ENCODE measurements around the gene FAM98B.

FAM98B gene

DNA sequence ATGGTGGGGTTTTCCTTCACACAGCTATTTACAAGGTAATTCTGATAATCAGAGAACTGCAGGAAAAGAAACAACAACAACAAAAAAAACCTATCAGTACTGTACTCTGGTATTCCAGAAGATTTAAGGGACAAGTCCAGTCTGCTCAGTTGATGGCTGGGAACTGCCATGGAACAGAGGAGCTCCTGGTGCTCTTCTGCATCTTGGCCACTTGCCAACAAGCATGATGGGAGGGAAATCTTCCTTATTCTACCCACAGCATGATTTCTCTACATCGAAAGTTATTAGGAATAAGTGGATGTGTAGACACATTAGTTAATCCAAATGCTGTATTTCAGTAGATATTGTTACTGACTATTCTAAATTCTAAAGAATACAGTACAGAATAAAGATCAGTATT, 59.0 kb downstream of the FAM98B start:
- DNase-seq, result no peak

DNA sequence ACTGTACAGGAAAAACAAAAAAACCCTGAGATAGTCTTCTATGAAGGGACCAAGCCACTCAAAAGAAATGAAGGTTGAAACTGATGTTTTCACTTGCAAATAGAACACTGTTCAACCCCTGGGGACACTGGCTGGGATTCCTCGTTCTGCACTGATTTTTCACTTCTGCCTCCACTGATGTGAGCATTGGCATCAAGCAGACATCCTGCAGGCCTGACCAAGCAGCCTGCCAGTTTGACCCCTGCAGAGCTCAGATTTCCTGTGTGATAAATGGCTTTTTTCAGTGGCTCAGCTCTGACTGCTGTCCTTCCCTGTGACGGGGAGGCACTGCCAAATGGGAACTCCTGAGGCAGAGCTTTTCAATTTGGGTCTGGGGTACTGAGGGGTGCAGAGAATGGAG, 60.7 kb downstream of the FAM98B start:
- DNase-seq, result no peak

DNA sequence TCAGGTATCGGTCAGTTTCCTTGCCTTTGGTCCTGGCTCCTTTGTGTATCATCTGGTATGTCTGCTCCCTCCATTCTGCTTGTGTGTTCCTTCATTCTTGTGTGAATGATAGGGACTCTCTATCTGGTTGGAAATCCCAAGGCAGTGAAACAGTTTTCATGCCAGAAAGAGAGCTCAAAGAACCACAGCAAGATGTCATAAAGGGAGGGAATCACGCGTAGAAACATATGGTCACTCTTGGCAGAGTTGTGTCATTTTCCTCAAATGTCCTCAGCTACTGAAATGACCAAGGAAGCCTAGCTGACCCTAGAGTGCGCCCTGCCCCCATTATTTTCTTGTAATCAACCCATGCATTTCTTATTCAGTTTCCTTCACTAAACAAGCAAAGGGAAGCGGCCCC, 62.7 kb downstream of the FAM98B start:
- no peak for DNase-seq

DNA sequence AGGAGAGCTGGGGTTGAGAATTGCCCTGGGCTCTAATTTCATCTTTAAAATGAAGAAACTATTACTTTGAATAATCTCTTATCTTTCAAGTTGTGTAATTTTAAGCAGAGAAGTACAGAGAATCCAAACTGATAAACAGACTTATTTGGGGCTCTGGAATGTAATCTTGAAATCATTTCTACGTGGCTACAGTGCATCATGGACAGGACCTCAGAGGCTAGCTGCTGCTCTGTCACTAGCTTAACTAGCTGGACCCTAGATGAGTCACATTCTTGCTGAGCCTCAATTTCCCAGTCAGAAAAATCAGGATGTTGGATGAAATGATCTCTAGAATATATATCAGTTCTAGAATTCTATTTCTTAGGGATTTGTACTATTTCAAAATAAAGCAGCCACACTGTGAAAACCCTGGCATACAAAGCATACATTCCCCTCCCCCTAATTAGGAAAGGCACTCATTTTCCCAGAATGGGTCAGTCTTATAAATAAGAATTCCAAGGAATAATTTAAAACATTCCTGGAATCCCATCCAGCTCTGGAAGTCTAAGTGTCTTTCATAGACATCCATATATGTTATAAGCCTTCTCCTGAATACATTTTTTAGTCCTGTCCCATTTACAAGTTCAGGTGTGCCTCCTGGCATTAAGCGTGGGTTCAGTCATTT, 63.5 kb downstream of the FAM98B start:
- DNase-seq, result no peak

DNA sequence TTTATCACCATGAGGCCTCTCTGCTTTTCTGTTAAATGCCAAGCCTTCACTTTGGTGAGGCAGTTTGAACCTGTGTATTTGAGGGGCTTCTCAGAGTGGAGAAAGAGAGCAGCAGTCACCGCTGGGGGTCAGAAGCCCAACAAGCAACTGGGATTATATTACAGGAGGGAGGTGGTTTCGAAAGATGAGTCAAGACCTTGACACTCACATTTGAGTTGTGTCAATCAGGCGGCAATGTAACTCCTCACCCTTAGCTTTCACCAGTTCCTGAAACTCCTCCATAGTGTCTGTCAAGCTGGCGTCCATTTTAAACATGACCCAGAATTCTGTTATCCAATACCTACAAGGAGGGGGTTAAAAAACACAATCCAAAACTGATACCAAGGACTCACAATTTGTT, 64.2 kb downstream of the FAM98B start:
- no peak for DNase-seq

DNA sequence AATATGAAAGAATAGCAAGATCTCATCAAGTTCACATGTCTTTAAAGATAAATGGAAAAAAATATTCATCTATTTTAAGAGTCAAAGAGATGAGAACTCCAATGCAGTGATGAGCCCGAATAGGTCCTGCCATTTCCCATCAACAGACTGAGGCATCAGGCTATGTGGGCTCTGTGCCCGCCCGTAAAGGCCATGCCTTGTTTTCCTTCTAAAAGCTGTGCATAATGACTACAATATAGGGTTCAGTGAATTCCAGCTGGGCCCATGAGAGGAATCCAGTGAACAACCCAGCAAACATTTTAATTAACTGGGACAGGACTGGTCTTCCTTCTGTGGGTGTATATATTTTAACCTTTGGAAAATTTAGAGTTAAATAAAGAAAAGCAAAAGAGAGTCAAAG, 66.1 kb downstream of the FAM98B start:
- no peak for DNase-seq

DNA sequence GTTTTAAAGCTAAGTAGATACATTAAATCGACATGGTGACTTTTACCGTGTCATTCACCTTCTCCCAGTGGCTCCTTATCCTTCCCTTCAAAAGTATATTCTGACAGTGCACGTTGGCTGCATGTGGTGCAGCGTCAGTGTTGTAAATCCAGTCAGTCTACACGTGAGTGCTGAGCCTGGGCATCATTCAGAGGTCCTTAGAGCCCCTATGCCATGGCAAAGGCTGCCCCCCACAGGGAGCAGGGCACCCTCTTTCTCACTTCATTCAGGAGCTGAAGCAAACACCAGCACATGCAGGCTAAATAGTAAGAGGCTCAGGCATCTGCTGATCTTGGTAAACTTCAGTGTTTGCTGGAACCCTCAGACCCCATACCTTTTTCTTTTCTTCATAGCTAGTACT, 67.4 kb downstream of the FAM98B start:
- no peak for DNase-seq

DNA sequence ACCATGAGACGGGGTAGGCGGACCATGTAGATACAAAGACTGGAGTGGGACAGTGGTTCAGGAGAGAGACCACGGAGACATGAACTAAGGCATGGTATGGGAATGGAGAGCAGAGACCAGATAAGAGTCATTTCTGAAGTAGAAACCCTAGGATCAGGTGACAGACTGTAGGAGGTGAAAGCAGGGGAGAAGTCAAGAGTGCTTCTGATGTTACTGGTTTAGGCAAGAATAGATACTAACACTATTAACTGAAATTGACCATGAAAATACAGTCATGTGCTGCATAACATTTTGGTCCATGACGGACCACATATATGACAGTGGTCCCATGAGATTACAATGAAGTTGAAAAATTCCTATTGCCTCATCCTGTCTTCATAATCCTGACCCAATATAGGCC, 69.0 kb downstream of the FAM98B start:
- no peak for DNase-seq

DNA sequence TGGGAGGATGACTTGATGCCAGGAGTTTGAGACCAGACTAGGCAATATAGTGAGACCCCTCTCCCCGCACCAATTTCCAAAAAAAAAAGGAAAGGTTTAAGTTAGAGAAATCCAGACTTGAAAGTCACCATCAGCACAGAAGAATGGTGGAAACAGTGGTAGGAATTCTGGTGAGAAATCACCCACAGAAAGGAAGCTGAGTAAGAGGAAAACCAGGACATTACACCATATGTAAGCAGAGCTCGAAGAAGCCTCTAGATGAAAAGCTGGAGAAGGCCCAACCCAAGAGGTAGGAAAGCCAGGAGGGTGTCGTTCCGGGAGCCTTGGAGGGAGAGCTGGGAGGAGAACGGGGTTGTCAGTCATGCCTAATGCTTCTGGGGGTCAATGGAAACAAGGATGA, 70.2 kb downstream of the FAM98B start:
- DNase-seq, result no peak

DNA sequence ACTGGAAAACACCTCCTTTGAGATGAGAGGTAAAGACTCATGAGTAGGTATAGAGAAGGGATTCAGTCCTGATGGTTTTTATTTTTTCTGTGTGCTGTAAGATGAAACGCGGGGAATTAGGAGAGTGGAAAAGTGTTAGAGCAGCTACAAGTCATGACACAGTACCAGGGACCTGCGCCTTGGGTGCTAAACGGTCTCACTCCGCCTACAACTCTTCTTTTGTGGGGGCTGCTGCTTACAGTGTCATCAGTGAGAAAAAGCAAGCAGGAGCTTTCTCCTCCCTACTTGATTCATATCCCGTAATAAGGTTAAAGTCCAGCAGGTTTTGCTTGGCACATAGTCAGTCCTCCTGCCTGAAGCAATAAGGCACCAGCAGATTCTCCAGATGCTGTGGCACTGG, 71.6 kb downstream of the FAM98B start:
- DNase-seq, result no peak

DNA sequence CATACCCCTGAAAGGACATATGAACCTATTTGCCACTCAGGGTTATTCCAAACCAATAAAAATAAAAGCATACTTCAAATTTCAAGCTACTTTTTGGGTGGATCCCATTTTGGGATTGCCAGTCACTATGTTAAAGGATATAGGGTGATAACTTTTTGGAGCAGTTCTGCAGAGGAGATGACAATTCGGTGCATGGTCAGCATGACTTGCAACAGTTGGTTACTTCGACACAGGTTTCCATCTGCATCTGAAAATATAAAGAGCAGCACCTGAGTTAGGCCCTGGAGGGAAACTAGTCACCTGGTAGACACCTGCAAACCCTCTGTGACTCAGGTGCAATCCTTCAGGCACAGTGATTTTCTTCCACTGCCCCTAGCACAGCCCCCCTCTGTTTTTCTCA, 72.2 kb downstream of the FAM98B start:
- DNase-seq, result no peak

DNA sequence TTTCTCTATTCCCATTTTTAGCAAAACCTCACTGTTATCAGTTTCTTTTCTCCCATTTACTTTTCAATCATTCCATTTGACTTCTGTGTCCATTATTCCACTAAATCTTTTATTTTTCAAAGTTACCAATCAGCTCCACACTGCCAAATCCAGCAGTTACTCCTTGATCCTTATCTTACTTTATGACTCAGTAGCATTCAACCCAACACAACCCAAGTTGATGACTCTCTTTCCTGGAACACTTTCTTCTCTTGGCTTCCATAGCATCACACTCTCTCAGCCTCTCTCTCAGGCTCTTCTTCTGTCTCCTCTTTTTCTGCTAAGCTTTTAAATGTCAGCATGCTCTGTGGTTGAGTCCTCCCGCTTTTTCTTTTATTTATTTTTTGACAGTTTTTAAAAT, 74.4 kb downstream of the FAM98B start:
- no peak for DNase-seq

DNA sequence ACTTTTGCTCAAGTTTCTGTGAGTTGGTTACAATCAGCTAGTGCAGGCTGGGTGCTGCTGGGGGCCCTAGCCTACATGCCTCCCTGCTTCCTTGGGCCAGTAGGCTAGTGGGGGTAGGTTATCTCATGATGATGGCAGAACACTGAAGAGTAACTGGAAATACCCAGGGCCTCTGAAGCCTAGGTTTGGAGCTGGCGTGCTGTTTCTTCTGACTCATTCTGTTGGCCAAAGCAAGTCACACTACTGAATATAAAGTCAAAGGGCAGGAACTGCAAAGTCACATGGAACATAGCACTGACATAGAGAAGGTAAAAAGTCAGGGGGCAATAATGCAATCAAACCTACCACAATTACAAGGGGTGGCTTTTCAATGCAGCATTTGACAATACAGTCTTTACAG, 76.2 kb downstream of the FAM98B start:
- no peak for DNase-seq

DNA sequence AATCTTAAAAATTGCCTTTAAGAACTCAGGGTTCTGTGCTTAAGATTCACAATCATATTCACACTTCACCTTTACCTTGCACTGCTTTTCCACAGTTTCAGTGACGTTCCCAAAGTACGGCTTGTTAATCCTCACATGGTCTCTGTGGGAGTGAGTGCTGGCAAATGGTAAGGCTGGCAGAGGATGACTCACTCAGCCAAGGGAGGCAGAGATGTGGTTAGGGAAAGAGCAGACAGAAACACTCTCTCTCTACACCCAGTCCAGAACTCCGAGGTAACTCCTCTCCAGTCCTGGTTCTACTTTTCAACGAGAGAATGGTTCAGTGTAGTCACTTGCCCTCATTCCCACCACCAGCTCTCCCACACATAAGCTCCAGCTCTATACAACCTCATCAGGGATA, 77.6 kb downstream of the FAM98B start:
- DNase-seq, result no peak

DNA sequence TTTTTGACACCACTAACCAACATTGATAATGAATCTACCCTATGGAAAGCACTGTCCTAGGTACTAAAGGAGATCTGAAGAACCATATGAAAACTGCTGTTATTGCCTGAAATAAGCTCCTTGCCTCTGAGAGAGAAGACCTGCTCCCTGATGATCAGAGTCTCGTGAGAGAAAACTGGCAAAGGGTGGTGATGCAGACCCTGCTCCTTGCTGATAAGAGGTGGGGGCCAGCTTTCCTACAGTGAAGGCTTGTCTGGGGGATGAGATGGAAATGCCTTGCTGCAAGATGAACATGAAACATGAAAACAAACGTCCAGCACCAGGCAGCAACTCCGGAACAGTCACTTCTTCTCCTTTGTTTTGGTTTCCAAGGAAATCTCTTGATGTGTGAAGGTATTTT, 78.8 kb downstream of the FAM98B start:
- DNase-seq, result no peak

DNA sequence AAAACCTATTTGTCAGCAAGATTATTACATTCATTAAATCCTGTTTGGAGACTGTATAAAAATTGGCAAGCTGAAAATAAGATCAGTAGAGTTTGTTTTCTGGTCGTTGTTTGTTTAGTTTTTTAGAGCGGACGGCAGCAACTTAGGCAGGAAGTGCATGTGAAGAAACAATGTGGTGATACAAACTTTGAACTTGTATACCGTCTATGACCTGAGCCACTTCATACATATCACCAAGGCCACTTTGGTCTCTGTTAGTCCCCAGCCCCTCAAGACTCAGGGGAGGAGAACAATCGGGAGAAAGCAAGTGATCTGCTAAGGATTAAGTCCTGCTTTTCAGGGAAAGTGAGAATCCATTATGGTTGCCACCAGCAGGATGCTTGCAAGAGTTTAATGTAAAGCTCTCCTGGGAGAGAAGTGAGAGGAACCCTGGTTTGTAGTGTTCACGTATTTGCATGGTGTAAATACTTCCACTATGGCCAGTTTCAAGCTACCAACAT, 79.5 kb downstream of the FAM98B start:
- DNase-seq, result no peak

DNA sequence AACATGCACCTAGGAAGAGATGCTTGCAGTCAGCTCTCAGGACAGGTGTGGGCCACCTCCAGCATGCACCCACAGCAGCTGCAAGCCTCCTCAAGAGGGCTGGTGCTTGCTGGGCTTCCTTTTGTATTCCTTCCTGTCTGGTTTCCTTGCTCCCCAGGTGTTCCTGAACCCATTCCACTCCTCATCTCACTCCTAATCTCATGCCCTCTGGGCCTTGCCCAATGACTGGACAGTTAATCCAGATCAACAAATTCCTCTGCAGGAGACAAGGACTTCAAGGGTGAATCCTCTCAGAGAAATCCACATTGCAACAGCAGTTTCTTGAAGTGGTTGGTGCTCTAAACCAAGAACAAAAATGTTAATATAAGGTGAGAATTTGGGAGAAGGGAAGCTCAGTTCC, 80.0 kb downstream of the FAM98B start:
- no peak for DNase-seq

DNA sequence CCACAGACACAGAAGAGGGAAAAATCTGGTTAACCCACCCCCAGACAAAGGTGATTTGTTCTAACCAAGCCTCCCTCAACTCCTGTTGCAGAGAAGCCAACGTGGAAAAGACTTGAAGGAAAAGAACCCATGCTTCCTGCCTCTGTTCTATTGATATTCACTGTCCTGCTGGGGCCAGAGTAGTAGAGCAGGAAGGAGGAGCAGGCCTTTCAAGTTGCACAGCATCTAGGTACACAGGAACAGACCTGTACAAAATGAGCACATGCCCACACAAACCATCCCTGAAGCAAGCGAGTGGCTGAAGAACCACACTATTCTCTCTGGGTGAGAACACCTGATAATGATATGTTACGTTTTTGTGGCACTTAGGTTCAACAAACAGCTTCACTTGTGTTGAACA, 80.8 kb downstream of the FAM98B start:
- no peak for DNase-seq

DNA sequence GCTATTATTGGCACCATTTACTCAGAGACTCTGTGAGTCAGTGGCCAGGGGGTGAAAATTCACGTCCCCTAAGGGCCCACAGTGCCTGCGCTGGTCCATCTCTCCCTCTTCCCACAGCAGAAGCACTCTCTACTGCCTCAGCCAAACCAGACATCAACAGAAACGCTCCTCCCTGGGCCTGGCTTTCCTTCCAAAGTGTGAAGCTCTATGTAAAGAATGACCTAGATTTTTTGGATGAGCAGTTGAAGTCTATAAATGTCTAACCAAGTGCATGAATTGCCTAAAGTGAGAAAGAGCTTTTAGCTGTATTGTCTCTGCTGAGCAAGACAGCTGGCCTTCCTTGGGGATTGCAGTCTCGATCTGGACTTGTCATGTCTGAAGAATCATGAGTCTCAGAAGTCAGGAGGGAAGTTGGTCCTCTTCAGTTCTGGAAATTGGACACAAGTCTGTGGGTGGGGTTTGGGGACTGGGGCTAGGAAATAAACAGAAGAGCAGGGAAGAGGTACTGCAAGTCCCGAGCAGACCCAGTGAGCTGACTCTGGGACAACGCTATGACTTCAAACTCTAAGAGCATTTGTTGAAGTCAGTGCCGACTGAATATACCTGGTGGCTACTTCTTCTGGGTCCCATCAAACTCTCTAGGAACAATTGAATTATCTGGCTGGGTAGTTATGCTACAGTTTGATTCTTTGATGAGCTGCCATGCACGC, 81.7 kb downstream of the FAM98B start:
- no peak for DNase-seq

DNA sequence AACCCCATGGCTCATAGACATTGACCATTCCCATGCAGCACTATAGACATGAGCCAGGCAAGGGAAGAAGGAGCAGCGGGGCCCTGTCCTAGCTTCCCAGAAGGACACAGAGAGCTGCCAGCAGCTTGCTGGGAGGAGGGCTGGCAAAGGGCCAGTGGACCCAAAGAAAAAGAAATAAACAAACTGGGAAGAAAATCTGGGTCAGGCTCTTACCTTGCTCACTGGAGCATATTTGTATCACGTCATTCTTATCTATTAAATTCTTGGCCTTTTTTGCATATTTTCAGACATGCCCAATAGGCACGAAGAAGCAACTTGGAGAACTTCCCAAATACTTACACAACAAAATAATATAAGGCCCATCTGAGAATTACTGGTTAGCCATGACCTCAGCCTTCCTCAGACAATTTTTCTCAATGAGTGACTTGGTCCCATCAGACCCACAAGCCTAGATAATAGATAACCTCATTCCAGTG, 82.3 kb downstream of the FAM98B start:
- no peak for DNase-seq
